Measurements from ENCODE around the gene PCK1. TPM values are rescaled to one million over a fixed set of nuclear protein-coding genes. Genes with fewer than 3 reads are reported as not detected.
A peak's percentile ranks its signal among the peaks of the same experiment; 100 is the strongest.

The PCK1 gene
- total RNA-seq, 2 donors from 2014 or later = 272 TPM

- no peaks in the 10 kb centered on the region for H3K27me3 ChIP-seq
- no peak overlapping the region for H3K4me3 ChIP-seq
- H3K36me3 ChIP-seq = no peaks in the 10 kb centered on the region
- no peak overlapping the region for H3K9ac ChIP-seq (ENCODE audit: low read depth in 2 of 2, low read length in 2 of 2)
- DNase-seq = no peak
- TF ChIP-seq CTCF (IDR thresholded peaks at IDR 0.05) = no peak
- H3K9me3 ChIP-seq = no peaks in the 10 kb centered on the region
- H3K27ac ChIP-seq = no peak overlapping the region
- intact Hi-C loops (cut with DNase I) = no loop called here
- H3K4me1 ChIP-seq = no peaks in the 10 kb centered on the region
These were observed 38.4 kb upstream of the PCK1 start for GRCh38 chr20:57522380-57523140.

DNA sequence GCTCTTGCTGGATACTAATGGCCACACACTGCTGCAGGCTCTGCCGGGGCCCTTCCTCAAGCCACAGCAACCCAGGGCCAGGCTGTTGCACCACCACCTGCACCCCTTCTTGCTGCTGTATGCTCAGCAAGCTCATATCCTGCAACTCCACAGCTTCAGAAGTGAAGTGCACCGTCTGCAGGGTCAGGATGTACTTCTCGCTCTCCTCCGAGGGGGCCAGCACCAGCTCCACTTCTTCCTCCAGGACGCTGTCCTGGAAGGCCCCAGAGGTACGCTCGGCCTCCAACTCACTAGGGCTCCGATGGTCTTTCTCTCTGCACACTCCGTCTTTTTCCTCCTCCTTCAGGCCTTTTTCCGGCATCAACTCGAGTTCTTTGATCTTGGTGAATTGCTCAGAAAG, 37.1 kb upstream of the PCK1 start:
- intact Hi-C loops (cut with DNase I) = no loop called here
- DNase-seq = no peak
- Histone ChIP-seq H3K27ac (no peak overlapping the region), H3K36me3 (no peaks in the 10 kb centered on the region), H3K9me3 (no peaks in the 10 kb centered on the region), H3K9ac (ENCODE audit: low read depth in 2 of 2, low read length in 2 of 2) (no peak overlapping the region), H3K27me3 (no peaks in the 10 kb centered on the region), H3K4me1 (no peaks in the 10 kb centered on the region), H3K4me3 (no peak overlapping the region)
- TF ChIP-seq CTCF (IDR thresholded peaks at IDR 0.05) = no peak

GRCh38 chr20:57524511-57525176, 36.3 kb upstream of the PCK1 start, which contains the start of gene CTCFL:
CTCFL (minus strand) TSS chr20:57525140; CDS start chr20:57524205, 935 bp downstream.
- H3K27me3 ChIP-seq = no peaks in the 10 kb centered on the region
- no peak within 1 kb of the TSS for H3K4me3 ChIP-seq
- DNase-seq = no peak
- H3K9me3 ChIP-seq = no peaks in the 10 kb centered on the region
- no peak within 1 kb of the TSS for H3K9ac ChIP-seq (ENCODE audit: low read depth in 2 of 2, low read length in 2 of 2)
- H3K27ac ChIP-seq = no peak within 1 kb of the TSS
- H3K4me1 ChIP-seq = no peaks in the 10 kb centered on the region
- intact Hi-C loops (cut with DNase I) = no loop called here
- TF ChIP-seq CTCF (IDR thresholded peaks at IDR 0.05) = no peak
- H3K36me3 ChIP-seq = no peaks in the 10 kb centered on the region

DNA sequence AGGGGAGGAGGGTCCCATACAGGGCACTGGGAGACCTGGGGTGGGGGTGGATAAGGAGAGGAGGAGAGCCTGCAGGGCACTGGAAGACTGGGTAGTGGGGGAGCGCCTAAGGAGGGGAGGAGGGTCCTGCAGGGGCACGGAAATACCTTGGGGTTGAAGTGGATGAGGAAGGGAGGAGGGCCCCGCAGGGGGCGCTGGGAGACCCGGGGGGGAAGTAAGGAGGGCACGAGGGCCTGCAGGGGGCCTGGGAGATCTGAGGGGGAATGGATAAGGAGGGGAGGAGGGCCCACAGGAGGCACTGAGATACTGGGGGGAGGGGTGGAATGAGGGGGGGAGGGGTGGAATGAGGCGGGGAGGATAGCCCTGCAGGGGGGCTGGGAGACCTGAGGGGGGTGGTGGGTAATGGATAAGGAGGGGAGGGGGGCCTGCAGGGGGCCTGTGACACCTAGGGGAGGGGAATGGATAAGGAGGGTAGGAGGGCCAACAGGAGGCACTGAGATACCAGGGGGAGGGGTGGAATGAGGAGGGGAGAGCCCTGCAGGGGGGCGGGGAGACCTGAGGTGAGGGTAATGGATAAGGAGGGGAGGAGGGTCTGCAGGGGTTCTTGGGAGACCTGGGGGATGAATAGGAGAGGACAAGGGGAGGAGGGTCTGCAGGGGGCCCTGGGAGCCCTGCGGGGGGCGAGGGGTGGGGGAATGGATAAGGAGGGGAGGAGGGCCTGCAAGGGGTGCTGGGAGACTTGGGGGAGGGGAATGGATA, 35.4 kb upstream of the PCK1 start:
- TF ChIP-seq CTCF (IDR thresholded peaks at IDR 0.05) = no peak
- H3K36me3 ChIP-seq = no peaks in the 10 kb centered on the region
- H3K4me1 ChIP-seq = peaks cover under 1% of the 10 kb centered on the region
- no peak overlapping the region for H3K4me3 ChIP-seq
- no peak overlapping the region for H3K9ac ChIP-seq (ENCODE audit: low read depth in 2 of 2, low read length in 2 of 2)
- H3K27me3 ChIP-seq = no peaks in the 10 kb centered on the region
- H3K9me3 ChIP-seq = no peaks in the 10 kb centered on the region
- intact Hi-C loops (cut with DNase I) = no loop called here
- H3K27ac ChIP-seq = no peak overlapping the region
- DNase-seq = no peak

DNA sequence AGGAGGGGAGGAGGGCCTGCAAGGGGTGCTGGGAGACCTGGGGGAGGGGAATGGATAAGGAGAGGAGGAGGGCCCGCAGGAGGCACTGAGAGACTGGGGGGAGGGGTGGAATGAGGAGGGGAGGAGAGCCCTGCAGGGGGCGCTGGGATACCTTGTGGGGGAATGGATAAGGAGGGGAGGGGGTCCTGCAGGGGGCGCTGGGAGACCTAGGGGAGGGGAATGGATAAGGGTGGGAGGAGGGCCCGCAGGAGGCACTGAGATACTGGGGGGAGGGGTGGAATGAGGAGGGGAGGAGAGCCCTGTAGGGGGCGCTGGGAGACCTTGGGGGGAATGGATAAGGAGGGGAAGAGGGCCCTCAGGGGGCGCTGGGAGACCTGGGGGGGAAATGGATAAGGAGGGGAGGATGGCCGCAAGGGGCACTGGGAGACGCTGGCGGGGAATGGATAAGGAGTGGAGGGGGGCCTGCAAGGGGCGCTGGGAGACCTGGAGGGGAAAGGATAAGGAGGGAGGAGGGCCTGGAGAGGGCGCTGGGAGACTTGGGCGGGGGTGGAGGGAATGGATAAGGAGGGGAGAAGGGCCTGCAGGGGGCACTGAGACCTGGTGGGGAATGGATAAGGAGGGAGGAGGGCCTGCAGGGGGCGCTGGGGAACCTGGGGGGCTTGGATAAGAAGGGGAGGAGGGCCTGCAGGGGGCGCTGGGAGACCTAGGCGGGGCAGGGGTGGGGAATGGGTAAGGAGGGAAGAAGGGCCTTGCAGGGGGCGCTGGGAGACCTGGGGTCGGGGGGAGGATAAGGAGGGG, 34.6 kb upstream of the PCK1 start:
- DNase-seq = peak; percentile 58
- Histone ChIP-seq H3K9ac (ENCODE audit: low read depth in 2 of 2, low read length in 2 of 2) (no peak overlapping the region), H3K4me3 (no peak overlapping the region), H3K27ac (no peak overlapping the region), H3K27me3 (no peaks in the 10 kb centered on the region), H3K36me3 (no peaks in the 10 kb centered on the region), H3K4me1 (peaks cover 7% of the 10 kb centered on the region), H3K9me3 (no peaks in the 10 kb centered on the region)
- TF ChIP-seq CTCF (IDR thresholded peaks at IDR 0.05) = no peak
- intact Hi-C loops (cut with DNase I) = no loop called here
